ENCODE data around the gene NSD2.
"Not testable (repeated sequence)": the region's sequence is repeated elsewhere in the genome, so short reads cannot be mapped to it uniquely, and the experiment has no call there.

NSD2 gene

GRCh38 chr4:1870578-1871443, at the start of gene NSD2:
Gene NSD2, plus strand, starts transcription at chr4:1871393. Its CDS starts 29,262 bp downstream, at chr4:1900655.
- no peak for FAIRE-seq

- no peak for FAIRE-seq
These were observed 49.3 kb upstream of the NSD2 start for GRCh38 chr4:1821679-1822567.

GRCh38 chr4:1822568-1823544, 48.3 kb upstream of the NSD2 start:
- FAIRE-seq, result no peak

DNA sequence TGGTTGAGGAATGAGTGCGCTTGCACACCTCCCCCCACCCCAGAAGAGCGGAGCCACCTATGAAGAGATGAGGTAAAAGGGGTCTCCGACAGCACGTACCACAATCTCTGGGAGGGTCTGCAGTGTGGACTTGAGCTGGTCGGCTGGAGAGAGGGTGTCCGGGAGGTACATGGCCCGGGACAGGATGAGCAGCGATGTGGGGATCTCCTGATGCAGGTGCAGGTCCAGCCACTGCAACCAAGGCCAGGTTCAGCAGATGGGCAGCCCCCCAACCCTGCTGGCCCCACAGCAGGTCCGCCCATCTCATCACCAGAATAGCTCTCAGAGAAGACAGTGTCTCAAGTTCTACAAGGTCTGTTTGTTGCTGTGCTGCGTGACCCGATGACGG, 47.7 kb upstream of the NSD2 start:
- FAIRE-seq, result no peak

GRCh38 chr4:1824746-1825145, 46.4 kb upstream of the NSD2 start:
- no peak for FAIRE-seq

DNA sequence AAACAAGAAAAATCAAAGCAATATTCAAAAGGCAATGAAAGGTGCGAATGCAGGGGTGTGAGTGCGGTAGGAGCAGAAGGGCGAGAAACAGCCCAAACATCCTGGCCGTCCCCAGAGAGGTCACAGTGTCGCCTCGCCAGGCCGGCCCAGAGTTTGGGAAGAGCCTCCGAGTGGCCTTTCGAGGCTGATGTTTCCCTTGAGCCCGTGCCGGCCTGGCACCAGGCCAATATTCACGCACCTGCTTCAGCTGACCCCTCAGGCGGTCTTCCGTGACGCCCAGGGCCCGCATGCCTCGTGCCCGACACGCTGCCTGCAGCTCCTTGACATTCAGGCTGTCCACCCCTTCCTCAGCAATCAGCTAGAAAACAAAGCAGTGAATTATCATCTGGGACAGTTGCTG, 45.9 kb upstream of the NSD2 start:
- FAIRE-seq, result no peak

GRCh38 chr4:1826531-1827350, 44.5 kb upstream of the NSD2 start:
- no peak for FAIRE-seq

DNA sequence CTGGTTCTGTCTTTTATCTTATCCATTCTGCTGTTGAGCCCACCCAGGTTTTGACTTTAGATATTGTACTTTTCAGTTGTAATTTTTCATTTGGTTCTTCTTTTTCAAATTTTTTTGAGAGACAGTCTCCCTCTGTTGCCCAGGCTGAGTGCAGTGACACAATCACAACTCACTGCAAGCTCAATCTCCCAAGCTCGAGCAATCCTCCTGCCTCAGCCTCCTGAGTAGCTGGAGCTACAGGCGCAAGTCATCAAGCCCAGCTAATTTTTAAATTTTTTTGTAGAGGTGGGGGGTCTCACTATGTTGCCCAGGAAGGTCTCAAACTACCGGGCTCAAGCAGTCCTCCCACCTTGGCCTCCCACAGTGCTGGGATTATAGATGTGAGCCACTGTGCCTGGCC, 41.0 kb upstream of the NSD2 start:
- FAIRE-seq, result no peak

- no peak for FAIRE-seq
These were observed 40.5 kb upstream of the NSD2 start for GRCh38 chr4:1830642-1831228.

GRCh38 chr4:1831331-1831730, 39.9 kb upstream of the NSD2 start:
- no peak for FAIRE-seq

DNA sequence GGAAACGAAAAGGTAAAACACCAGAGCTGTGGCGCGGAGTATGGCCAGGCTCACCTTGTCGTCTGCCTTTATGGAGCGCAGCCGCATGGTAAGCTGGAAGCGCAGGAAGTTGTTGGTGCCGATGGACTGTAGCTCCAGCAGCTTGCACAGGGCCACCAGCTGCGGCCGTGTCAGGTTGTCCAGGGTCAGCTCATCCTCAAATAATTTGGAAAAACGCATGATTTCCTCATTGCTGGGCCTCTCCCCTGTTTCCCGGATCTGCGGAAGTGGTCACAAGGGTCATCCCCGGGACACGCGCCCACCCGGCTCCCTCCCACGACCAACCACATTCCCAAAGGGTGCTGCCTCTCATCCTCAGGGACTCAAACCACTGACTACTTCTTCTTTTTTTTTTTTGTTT, 38.5 kb upstream of the NSD2 start:
- FAIRE-seq, result no peak

- no peak for FAIRE-seq
These were observed 37.7 kb upstream of the NSD2 start for GRCh38 chr4:1833307-1834046.

- FAIRE-seq, result no peak
These were observed 37.0 kb upstream of the NSD2 start for GRCh38 chr4:1834047-1834775.

DNA sequence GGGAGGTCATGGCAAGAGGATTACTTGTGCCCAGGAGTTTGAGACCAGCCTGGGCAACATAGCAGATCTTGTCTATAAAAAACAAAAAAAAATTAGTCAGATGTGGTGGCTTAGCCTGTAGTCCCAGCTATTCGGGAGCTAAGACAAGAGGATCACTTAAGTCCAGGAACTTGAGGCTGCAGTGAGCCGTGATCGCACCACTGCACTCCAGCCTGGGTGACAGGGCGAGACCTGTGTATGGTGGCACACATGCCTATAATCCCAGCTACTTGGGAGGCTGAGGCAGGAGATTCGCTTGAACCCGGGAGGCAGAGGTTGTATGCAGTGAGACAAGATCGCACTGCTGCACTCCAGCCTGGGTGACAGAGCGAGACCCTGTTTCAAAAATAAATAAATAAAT, 35.4 kb upstream of the NSD2 start:
- FAIRE-seq, result not testable (repeated sequence)

GRCh38 chr4:1836650-1837049, 34.5 kb upstream of the NSD2 start:
- FAIRE-seq, result no peak

DNA sequence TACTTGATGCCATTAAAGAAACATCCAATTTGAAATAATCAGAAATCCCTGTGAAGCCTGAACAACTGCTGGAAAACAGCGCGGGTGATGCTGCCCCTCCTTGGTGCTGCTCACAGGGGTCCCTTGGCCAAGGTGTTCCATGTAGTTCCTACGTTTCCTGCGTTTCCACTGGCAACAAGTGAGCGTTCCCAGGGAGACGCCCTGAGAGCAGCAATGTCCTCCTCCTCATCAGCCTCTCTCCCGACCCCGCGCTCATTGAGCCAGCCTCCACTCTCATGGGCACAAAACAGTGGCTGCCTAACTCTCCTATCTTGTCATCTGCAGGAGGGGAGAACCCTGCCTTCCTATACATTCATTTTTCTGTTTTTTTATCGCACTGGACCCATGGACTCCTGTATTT, 34.1 kb upstream of the NSD2 start:
- no peak for FAIRE-seq

GRCh38 chr4:1839282-1839681, 31.9 kb upstream of the NSD2 start:
- FAIRE-seq, result no peak

DNA sequence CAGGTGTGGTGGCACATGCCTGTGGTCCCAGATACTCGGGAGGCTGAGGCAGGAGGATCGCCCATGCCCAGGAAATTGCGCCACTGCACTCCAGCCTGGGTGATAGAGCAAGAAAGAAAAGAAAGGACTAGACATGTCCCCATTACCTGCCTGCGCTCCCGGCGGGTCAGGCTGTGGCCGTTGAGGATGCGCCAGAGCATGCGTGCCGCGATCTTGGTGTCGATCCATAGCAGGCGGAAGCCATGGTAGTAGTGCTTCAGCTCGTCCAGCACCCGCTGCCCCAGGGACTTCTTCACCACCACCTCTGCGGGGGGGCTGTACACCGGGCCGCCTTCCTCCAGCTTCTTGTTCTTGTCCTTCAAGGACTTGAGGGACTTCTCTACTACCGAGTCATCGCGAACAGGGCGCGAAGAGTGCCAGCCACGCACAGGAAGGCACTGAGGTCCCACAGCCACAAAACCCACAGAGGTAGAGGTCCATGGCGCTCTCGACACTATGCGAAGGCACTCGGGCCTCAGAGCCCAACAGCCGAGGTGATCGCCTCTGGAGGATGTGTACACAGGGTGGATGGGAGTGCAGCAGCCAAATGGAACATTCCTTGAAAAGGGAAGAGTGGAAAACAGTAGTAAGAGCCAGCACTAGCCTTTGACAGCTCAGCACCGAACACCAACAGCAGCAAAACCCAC, 29.8 kb upstream of the NSD2 start:
- FAIRE-seq, result no peak

DNA sequence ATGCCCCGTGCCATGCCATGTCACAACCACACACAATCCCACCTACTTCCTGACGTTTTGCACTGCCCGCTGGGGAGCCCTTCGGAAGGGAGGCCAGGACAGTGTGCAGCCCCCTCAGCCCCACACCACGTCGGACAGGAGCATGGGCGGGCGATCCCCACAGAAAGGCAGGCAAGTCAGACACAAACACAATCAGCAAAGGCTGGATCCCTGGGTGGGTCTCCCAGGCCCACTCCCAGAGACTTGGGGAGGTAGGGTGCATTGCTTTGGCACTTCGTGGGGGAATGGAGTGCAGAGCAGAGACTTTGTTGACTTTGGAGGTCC, 29.3 kb upstream of the NSD2 start:
- FAIRE-seq, result no peak

Data from islet of Langerhans (tissue), 1 donor.